GM21717 (cell line): ENCODE results near the gene DAB1.
"Not testable (repeated sequence)": the region's sequence is repeated elsewhere in the genome, so short reads cannot be mapped to it uniquely, and the experiment has no call there.

ENCODE experiments used
- ATAC-seq: cut with Tn5 transposase; IDR thresholded peaks from one replicate; pipeline ENCODE4 v1.9.1; 2021; ENCODE audit warnings: mild to moderate bottlenecking, moderate library complexity; ENCODE audit not compliant: unreplicated experiment

Gene DAB1

DNA sequence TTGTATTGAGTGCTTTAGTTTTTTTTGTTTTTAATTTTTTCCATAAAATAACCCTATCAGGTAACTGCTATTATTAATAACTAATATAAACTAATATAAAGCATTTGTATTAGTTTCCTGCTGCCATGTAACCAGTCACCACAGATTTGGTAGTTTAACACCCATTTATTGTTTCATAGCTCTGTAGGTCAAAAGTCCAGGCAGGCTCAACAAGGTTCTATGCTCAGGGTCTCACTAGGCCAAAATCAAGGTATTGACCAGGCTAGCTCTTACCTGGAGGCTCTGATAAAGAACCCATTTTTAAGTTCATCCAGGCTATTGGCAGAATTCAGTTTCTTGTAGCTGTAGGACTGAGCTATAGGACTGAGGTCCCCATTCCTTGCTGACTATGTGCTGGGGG, 189.4 kb downstream of the DAB1 start:
- ATAC-seq = no peak

DNA sequence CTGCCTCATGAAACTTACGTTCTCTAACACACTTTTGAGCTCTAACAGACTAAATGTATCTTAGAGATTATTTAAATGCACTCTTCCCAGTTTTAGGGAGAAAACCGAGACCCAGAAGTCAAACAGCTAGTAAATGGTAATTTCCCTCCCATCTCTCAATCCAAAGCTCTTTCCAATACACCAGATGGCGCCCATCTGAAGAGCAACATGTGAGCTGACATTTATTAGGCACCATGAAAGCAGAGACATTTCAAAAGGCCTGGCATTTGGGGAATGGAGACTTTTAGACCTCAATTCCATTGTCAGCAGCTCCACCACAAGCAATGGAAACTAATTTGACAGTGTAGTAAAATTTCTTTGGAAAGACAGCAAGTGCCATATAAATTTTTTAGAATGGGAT, 191.4 kb downstream of the DAB1 start:
- no peak for ATAC-seq

DNA sequence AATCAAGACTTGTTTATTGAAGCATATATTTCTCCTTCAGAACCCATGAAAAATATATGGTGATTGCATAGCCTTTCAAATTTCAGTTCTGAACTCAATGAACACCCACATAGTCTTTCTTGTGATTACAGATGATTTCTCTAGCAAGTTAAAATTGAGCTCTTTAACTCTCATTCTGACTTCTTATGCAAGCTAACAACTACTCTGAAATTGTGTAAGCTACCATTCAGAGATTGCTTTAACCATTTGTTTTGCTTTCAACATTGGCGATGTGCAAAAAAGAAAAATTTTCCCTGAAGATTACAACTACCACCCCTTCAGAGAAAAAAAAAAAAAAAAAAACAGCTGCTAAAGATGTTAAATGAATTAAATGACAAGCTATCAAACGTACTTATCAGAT, 193.9 kb downstream of the DAB1 start:
- no peak for ATAC-seq

DNA sequence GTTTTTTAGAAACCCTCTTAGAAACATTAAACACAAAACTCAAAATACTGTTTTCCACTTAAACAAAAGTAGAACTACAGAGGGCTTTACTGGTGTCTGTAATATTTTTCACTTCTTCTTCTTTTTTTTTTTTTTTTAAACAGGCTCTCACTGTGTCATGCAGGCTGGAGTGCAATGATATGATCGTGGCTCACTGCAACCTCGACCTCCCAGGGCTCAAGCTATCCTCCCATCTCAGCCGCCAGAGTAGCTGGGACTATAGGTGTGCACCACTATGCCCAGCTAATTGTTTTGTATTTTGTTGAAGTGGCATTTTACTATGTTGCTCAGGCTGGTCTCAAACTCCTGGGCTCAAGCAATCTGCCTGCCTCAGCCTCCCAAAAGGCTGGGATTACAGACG, 194.8 kb downstream of the DAB1 start:
- no peak for ATAC-seq

DNA sequence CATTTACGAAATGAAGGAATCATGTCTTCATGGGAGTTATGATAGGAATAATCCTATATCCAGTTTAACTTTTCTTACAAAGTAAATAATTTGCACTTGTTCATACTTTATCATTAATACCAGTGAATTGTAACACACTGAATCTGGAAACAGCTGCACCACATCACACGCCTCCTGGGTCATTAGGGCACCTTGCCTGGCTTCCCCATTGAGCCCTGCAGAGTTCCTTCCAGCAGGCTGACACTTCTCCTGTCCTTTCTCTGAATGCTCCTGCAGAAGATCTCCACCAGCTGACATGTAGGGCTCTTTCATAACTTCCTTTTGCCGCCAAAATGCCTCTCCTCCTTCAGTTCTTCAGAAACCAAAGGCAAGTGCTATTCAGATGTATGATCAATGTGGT, 201.1 kb downstream of the DAB1 start:
- ATAC-seq = no peak

DNA sequence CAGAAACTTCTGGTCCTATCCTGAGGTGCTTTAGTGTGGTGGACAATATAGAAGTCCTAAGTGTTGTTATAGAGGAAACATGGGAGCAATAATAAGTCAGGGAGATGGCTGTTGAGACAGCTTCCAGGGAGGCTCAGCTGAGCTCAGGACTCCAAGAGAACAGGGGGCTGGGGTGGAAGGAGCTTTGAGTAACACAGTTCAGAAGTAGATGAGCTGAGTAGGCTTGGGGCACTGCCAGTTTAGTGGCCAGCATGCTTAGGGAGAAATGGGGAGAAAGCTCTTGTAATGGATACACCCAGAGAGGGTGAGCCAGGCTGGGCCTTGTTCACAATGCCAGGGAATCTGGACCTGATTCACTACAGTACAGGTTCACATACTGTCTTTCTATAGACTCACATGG, 201.6 kb downstream of the DAB1 start:
- ATAC-seq = no peak

DNA sequence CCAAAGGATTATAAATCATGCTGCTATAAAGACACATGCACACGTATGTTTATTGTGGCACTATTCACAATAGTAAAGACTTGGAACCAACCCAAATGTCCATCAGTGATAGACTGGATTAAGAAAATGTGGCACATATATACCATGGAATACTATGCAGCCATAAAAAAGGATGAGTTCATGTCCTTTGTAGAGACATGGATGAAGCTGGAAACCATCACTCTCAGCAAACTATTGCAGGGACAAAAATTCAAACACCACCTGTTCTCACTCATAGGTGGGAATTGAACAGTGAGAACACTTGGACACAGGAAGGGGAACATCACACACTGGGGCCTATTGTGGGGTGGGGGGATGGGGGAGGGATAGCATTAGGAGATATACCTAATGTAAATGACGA, 203.0 kb downstream of the DAB1 start:
- not testable (repeated sequence) for ATAC-seq

DNA sequence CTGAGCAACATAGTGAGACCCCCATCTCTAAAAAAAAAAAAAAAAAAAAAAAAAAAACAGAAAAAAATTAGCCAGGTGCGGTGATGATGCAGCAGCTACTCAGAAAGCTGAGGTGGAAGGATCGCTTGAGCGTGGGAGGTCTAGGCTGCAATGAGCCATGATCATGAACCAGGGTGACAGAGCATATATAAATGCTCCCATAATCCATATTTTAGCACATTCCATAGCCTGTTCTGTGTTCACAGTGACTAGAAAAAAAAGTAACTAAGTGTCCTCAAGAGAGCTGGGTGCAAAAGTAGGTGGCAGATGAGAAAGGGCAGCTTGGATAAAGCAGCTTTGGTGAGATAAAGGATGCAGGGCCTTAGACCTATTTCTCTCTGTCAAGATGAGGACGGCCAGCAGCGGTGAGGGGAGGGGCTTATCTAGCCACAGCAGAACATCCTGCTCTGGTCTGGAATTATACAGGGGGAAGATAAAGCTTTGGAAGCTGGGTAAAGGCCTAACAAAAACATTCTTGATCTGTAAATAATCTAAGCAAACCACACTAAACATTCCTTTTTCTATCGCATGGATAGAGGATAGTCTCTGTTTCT, 205.3 kb downstream of the DAB1 start:
- no peak for ATAC-seq

DNA sequence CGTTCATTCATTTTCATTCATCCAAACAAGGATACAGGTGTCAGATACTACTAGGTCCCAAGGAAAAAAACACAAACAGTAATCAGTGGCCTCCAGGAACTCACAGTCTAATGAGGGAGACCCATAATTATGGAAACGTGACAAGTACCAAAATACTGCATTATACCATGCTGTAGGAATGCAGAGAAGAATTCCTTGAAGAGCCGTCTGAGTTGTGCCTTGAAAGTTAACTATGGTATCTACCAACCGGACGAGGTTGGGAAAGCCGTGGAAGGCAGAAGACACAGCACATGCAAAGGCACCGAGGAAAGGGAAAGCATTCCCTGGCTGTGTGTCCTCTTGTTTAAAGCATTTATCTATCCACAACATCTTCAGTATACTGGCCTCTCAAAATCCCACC, 206.0 kb downstream of the DAB1 start:
- ATAC-seq = no peak

DNA sequence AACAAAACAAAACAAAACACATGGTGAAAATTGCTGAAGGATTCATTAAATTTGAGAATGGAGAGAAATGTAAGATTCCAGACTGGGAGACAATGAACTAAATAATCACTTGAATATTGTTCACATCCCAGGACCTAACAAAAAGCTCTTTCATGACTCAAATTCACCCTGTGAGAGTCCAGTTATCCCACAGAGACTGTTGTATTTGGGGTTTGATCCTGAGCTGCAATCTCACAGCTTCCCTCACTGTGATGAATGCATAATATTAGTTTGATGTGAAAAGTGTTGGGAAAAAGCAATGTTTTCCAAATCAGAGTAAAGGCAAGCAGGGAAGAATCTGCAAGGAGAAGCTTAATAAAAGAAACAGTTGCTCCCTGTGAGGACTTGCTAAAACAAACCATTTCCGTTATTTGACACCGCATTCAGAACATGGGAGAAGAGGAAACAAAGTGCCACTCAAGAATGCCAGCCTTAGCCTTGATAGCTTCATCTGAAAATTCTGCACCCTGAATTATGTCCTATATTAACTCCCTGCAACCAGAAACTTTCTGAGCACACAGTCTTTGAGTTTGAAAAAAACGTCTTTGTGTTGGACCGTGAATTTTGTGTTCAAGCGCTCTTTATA, 208.8 kb downstream of the DAB1 start:
- no peak for ATAC-seq

DNA sequence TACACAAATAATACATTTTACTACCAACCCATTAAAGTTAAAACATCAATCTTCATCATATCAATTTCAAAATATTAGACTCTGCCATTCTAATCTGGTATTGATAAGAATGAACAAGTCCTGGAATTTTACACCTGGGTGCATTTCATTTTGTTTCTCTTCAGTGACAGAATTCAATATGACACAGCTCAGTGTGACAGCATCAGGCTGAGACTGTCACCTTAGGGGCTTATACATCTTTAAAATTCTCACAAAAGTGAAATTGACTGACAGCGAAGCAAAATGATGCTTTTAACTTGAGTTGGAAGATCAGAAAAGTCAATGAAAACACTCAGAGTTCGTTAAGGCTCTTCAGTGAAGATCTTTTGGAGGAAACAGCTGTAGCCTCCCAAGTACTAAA, 213.0 kb downstream of the DAB1 start:
- no peak for ATAC-seq

DNA sequence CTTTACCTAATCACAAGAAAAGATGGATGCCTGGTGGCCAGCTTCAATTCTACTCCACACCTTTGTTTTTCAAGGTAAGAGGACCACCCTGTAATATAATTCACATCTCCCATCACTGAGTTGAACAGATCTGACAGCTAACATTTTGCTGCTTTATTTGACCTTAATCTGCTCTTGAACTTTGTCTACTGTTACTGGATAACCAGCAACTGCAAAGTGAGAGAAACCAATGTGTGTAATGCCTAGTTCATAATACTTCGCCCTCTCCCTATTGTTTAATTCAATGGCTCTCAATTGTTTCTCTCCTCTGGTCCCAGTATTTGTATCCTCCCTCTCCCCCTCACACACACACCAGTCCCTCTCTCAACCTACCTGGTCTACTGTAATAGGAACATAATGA, 214.4 kb downstream of the DAB1 start:
- no peak for ATAC-seq

DNA sequence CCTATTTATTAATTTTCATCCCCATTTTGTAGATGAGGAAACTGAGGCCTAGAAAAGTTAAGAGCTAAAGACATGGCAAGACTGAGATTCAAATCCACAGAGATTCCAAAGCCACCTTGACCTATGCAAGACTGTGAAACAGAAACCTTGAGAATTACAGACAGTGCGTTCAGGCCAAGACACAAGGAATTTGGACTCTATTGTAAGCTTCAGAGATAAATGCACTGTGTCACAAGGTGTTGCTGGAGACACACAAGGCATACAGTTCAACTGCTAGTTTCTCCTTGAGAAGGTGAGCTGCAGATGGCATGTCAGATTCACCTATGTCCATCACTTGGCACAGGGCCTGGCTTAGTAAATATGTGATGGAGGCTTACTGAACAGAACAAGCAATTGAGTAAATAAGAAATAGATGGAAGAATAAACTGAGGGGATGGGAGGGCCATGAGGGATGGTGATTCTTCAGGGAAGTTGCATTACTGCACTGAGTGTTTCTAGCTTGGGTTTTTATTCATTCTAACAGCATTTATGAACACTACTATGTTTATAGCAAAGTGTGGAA, 215.0 kb downstream of the DAB1 start:
- ATAC-seq = no peak

DNA sequence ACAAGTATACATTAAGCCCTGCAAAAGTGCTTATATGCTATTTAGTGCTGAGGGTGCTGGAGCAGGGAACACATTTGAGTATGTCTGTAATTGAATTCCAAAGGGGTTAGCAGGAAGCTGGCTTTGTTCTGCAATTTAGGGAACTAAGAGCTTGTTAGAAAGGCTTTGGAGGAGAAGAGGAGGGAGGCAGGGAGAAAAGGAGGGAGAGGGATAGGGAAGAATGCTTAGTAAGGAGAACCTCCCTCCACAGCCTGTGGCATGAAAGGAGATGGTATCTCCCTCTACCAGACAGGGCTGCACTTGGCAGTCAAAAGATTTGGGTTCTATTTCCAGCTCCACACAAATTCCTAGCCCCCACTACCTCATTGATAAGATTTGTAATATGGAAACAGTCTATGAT, 217.8 kb downstream of the DAB1 start:
- ATAC-seq = no peak

DNA sequence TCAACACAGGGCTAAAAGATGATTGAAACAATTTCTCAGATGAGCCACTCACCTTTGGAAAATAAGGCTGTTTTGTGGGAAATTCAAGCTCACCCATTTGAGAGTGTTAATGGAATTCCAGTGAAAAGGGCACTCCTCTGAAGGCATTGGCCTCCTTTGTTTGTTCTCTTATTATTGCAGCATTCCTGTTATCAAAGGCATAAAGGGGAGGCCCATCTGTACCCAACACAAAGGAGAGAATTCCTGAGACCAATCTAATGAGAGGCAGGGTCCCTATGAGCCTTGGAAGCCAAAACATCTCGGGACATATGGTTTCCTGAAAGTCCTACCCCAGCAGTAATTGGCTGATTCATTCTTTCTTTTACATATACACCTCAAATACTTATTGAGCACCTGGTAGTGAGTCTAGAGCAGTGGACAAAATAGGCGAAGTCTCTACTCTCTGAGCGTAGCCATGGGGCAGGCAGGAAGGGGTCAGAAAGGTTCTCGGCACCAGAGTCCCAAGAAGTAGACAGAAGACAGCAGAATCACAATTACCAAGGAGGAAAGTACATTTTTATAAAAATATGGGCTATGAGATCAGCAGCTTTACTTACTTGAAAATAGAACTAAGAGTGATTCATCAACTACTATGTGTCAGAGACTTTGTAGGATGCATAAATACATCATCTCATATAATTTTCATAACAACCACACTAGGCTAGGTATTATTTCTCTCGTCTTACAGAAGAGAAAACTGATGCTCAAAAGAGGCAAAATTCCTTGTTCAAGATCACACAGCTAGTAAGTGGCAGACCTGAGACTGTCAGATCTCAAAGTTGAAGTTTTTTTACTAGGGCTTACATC, 218.7 kb downstream of the DAB1 start:
- ATAC-seq = no peak

DNA sequence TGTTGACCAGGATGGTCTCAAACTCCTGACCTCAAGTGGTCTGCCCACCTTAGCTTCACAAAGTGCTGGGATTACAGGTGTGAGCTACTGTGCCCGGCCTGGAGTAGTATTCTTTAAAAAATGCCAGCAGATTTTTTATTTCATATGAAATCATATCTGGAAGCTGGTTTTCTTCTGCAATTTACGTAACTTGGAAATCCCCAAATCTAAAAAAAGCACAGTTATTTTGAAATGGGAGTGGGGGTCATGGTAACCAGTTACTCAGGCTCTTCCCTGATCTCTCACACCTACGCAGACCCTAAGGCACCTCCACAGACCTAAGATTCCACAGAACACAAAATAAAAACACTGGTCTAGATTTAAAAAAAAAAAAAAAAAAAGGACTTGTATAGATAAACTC, 219.8 kb downstream of the DAB1 start:
- ATAC-seq = no peak

DNA sequence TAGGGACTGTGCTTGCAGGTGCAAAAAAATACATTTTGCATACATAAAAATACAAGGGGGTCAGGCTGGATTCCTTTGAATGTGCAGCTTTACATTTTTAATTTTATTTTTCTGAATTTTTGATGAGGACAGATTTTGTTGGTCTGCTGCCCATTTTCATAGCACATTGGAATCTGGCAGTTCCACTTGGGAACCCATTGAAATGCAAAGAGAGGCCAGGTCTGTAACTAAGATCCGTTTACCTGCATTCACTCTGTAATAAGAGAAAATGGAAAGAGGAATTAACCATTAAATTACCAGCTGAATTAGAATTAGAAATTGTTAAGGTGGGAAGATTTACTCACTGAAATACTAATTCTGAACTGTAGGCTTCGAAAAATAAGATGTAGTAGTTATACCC, 221.6 kb downstream of the DAB1 start:
- no peak for ATAC-seq

DNA sequence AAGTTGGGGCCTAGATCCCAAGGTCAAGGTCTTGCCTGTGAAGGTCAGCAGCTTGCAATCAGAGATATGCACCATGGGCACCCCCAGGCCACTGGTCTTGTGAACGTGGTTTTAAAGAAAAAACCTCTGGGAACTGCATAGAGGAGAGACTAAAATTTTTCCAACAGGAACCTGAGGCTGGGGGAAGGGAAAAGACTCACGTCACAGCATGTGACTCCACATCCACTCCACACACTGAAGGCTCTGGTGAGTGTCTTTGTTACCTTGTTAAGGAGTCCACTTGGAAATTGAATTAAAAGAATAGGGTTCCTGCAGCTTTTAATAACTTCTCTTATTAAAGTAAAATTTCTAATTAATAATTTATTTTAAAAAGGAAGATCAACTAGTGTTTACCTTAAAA, 224.9 kb downstream of the DAB1 start:
- ATAC-seq = no peak

DNA sequence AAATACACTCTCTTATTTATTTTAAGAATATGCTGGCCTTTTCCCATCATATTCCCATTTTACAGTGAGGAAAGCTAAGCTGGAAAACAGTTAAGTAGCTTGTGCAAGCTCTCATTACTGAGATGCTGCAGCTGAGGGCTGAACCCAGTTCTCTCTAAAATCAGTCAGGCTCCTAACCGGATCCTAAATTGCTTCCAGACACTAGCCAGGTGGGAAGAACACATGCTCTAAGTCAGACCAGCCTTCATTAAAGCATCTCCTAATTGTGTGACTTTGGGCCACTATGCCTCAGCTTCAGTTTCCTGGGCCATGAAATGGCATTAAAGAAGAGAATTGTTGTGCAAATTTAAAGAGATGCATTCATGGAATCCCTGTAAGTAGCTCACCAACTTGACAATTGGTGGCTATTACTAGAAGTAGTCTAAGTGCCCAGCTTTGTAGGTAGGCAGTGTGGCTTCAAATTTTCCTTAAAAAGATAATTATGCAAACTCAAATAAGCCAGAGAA, 228.4 kb downstream of the DAB1 start:
- no peak for ATAC-seq

DNA sequence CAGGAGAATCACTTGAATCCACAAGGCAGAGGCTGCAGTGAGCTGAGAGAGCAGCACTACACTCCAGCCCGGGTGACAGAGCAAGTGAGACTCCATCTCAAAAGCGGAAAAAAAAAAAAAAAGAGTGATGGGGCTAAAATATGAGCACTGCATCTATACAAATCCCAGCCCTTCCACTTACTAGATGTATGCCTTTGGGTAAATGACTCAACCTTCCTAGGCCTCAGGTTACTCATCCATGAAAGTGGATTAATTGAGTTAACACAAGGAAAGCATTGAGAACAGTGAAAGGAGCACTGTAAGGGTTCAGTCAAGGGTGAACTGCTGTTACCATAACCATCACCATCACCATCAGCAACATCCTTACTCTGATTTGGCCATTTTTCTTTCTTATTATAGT, 231.6 kb downstream of the DAB1 start:
- no peak for ATAC-seq

DNA sequence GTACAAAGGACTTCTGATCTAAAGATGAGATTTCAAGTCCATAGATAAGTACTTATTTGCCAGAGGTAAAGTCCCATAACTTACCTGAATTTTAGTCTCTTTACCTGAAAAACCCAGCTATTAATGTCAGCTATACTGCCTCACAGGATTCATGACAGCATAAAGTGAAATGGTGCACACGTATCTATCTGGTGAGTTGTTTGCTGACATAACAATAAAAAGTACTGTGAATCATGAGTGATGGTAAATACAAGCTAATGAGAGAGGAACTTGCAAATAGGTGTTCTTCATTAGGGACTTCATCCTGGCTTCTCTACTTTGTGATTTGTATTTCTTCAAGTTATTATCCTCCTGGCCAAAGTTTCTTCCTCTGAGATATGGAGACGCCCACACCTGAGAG, 233.0 kb downstream of the DAB1 start:
- ATAC-seq = no peak

DNA sequence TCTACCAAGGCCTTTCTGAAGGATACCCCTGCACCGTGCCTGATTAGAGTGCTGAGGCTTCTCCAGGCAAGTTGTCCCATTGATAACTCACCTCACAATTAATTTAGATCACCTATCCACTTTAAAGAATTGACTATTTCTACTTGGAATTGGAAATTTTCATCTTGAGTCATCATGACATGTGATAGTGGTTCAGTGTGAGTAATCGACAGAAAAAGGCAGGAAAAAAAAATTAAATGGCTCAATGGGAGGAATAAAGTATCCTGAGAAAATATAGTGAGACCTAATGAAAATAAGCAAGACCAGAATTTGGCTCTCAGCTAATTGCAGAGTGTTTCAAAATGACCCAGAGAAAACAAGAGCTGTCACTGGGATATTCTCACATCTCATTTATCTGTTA, 235.7 kb downstream of the DAB1 start:
- no peak for ATAC-seq
